Mesothelial cell of epicardium (in vitro differentiated cells): ENCODE measurements around the gene LITAF. TPM values are rescaled to one million over a fixed set of nuclear protein-coding genes. Genes with fewer than 3 reads are reported as not detected.

Experiments
- DNase-seq, 2 experiments: peaks; one replicate each; pipeline ENCODE4 v3.0.0; 2021; ENCODE audit warnings: low spot score in 2 of 2; ENCODE audit not compliant: unreplicated experiment in 2 of 2
- H3K27ac Mint-ChIP-seq: 2 replicates; pipeline ENCODE4 v1.8.0; 2021; ENCODE audit warnings: mixed read lengths
- H3K27me3 Mint-ChIP-seq: 2 replicates; pipeline ENCODE4 v1.8.0; 2021; ENCODE audit warnings: low read depth, mixed read lengths
- H3K36me3 Mint-ChIP-seq: 2 replicates; pipeline ENCODE4 v1.8.0; 2021; ENCODE audit warnings: mixed read lengths
- H3K4me1 Mint-ChIP-seq: 2 replicates; pipeline ENCODE4 v1.8.0; 2021; ENCODE audit warnings: mixed read lengths
- H3K4me3 Mint-ChIP-seq: 2 replicates; pipeline ENCODE4 v1.8.0; 2021; ENCODE audit warnings: mild to moderate bottlenecking, moderate library complexity, mixed read lengths
- H3K9me3 Mint-ChIP-seq: 2 replicates; pipeline ENCODE4 v1.8.0; 2021; ENCODE audit warnings: mixed read lengths
- total RNA-seq: library from RNA; stranded (reverse); gene quantifications from 3 replicates; pipeline ENCODE4 v1.2.1, GENCODE V29; 2021
- TF ChIP-seq, protein P1 (sequence below): fragments of 200-600 bp; sonication (generic); IDR thresholded peaks from one replicate; pipeline ENCODE4 v1.5.0; 2021; ENCODE audit warnings: antibody characterized with exemption; ENCODE audit not compliant: unreplicated experiment

The LITAF gene
- total RNA-seq, 1 donor from 2014 or later = 60.8 TPM

DNA sequence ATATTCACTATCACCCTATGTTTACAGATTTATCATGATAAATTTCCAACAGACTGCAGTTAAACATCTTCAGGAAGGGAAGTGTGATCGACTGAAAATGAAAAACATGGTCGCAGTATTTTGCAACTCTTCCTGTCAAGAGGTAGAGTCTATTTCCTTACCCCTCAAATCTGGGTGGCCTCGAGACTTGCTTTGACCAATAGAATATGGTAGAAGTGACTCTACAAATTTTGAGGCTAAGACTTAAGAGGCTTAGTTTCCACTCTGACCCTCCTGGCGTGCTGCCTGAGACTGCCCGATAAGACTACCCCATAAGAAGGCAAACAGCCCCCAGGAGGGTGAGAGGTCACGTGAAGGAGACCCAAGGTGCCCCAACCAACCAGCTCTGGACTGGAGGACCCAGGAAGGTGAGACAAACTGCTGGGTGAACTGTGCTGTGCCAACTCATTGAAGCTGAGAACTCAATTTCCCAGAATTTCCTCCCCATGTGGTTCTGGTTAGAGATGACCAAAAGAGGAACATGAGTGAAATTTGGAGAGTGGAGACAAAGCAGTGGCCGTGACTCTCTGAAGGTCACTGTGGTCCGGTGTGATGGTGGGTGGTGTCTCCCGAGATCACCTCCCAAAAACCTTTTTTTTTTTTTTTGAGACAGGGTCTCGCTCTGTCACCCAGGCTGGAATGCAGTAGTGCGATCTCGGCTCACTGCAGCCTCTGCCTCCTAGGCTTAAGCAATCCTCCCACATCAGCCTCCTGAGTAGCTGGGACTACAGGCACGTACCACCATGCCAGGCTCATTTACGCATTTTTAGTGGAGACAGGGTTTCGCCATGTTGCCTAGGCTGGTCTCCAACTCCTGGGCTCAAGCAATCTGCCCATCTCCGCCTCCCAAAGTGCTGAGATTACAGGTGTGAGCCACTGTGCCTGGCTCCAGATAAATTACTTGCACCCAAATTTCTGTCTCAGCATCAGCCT, 38.2 kb upstream of the LITAF start:
- peaks cover 16% of the 10 kb centered on the region for H3K4me1 Mint-ChIP-seq
- no peak overlapping the region for H3K27ac Mint-ChIP-seq
- no peak for DNase-seq
- TF ChIP-seq, protein P1, sequence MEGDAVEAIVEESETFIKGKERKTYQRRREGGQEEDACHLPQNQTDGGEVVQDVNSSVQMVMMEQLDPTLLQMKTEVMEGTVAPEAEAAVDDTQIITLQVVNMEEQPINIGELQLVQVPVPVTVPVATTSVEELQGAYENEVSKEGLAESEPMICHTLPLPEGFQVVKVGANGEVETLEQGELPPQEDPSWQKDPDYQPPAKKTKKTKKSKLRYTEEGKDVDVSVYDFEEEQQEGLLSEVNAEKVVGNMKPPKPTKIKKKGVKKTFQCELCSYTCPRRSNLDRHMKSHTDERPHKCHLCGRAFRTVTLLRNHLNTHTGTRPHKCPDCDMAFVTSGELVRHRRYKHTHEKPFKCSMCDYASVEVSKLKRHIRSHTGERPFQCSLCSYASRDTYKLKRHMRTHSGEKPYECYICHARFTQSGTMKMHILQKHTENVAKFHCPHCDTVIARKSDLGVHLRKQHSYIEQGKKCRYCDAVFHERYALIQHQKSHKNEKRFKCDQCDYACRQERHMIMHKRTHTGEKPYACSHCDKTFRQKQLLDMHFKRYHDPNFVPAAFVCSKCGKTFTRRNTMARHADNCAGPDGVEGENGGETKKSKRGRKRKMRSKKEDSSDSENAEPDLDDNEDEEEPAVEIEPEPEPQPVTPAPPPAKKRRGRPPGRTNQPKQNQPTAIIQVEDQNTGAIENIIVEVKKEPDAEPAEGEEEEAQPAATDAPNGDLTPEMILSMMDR = no peak
- H3K9me3 Mint-ChIP-seq = peaks cover 4% of the 10 kb centered on the region
- H3K27me3 Mint-ChIP-seq = no peaks in the 10 kb centered on the region
- H3K36me3 Mint-ChIP-seq = no peaks in the 10 kb centered on the region
- no peak overlapping the region for H3K4me3 Mint-ChIP-seq

DNA sequence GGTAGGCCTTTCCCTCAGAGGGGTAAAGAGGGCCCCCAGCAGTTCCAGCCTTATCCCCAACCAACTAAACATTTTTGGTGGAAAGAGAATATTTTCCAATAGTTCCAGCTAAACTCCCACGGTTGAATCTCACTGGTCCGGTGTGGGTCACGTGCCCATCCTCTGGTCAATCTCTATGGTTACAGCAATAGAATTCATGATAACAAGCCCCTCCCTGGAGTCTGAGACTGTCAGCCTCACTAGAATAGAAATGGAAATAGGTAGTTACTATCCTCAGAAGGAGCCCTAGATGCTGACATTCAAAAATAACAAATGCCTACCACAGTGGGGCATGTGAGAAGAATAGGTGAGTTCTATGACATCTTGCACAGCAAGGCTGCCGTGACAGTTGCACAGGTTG, 37.5 kb upstream of the LITAF start:
- TF ChIP-seq, protein P1 = no peak
- Mint-ChIP-seq H3K9me3 (peaks cover 4% of the 10 kb centered on the region), H3K36me3 (no peaks in the 10 kb centered on the region), H3K4me3 (no peak overlapping the region), H3K27ac (no peak overlapping the region), H3K27me3 (no peaks in the 10 kb centered on the region), H3K4me1 (peaks cover 13% of the 10 kb centered on the region)
- DNase-seq = no peak

DNA sequence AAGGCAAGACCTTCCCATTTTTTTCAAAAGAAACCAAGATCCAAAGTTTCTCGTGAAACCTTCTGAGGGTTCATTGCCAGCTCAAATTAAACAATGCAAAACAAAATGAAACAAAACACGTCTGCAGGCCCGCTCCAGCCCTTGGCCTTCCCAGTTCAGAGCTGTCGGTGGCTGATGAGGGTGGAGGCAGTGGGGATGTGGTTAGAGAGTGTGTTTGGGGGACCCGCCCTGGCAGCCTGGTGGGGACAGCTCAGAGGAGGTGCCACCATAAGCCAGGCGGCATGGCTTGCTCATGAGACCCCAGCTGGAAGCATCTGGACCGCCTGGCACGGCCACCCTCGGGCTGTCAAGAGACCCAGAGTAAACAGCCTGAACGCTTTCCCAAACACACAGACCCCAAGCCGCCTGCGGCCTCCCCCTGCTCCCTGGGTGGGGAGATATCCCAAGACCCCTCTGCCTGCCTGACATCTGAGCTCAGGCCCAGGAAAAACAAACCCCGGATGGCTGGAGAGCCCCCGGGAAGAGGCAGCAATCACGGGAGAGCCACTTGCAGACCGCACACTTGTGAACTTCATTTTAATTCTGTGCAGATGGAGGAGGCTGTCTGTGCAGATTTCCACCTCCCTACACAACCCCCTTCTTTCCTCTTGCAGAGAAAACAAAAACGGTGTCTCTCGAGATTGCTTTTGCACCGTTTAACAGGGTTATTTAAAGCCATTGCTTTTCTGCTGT, 35.4 kb upstream of the LITAF start:
- peak overlapping the region; percentile 6 for H3K27ac Mint-ChIP-seq
- no peak for DNase-seq
- H3K27me3 Mint-ChIP-seq = no peaks in the 10 kb centered on the region
- peaks cover 9% of the 10 kb centered on the region for H3K4me1 Mint-ChIP-seq
- no peak overlapping the region for H3K4me3 Mint-ChIP-seq
- peaks cover 4% of the 10 kb centered on the region for H3K9me3 Mint-ChIP-seq
- TF ChIP-seq, protein P1 = no peak
- H3K36me3 Mint-ChIP-seq = no peaks in the 10 kb centered on the region

DNA sequence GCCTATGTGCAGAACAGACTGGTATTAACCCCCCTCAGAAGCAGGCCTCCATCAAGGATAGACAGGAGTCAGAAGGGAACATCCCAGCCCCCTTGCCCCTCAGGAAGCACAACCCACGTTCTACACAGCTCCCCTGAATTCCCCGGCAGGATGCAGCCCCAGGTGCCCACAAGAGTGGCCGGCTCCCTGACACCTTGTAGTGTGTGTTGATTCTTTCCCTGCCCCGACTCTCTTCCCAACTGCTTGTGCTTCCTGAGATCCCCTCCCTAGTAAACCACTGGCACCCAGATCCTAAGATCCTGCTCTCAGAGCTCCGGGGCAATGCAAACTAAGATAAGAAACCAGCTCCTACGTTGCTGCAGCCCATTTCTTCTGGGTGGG, 34.8 kb upstream of the LITAF start:
- Mint-ChIP-seq H3K36me3 (no peaks in the 10 kb centered on the region), H3K9me3 (peaks cover 4% of the 10 kb centered on the region), H3K4me3 (no peak overlapping the region), H3K27me3 (no peaks in the 10 kb centered on the region), H3K4me1 (peaks cover 9% of the 10 kb centered on the region), H3K27ac (no peak overlapping the region)
- DNase-seq = no peak
- TF ChIP-seq, protein P1 = no peak

DNA sequence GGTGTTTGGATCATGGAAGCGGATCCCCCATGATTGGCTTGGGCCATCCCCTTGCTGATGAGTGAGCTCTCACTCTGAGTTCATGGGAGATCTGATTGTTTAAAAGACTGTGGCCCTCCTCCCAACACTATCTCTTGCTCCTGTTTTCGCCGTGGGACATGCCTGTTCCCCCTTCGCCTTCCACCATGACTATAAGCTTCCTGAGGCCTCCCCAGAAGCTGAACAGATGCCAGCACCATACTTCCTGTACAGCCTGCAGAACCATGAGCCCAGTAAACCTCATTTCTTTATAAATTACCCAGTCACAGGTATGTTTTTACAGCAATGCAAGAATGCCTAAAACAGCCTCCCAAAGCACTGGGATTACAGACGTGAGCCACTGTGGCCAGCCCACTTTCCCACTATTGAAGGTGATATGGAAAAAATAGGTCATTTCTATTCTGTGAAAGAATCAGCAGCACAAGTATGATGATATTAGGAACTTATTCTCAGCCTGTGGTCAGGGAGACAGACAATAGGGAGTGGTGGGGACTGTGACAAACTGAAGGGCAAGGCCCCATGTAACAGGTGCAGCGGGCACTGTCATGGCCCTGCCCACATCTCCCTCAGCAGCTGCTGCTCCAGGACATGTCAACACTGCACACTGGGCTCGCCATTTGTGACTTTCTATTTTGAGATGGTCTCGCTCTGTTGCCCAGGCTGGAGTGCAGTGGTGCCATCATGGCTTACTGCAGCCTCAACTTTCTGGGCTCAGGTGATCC, 33.7 kb upstream of the LITAF start:
- H3K4me3 Mint-ChIP-seq = no peak overlapping the region
- peaks cover 9% of the 10 kb centered on the region for H3K4me1 Mint-ChIP-seq
- H3K27ac Mint-ChIP-seq = no peak overlapping the region
- no peaks in the 10 kb centered on the region for H3K36me3 Mint-ChIP-seq
- H3K27me3 Mint-ChIP-seq = no peaks in the 10 kb centered on the region
- peaks cover 4% of the 10 kb centered on the region for H3K9me3 Mint-ChIP-seq
- TF ChIP-seq, protein P1 = no peak
- no peak for DNase-seq
